ENCODE data around the gene CDH12. TPM values are rescaled to one million over a fixed set of nuclear protein-coding genes. Genes with fewer than 3 reads are reported as not detected.
"Not testable (repeated sequence)": the region's sequence is repeated elsewhere in the genome, so short reads cannot be mapped to it uniquely, and the experiment has no call there.

Gene CDH12
- total RNA-seq, 1 donor from 2014 or later, result 0.26 TPM

DNA sequence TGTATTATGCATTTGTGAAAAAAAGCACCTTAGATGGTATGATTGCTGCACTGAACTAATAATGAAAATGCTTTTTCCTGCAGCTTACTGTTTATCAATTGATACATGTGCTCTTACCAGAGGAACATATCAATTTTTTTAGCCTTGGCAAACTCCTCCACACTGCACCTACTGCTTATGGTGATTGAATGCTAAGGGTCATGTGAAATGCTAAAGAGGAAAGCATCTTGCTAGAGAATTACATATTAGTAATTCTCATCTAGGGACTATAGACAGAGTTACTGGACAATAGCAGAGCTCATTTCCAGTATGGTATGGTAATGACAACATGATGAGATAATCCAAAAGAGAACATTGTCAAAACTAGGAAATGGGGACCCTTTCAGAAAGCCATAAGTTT, 817.1 kb downstream of the CDH12 start:
- TF ChIP-seq, protein P1, sequence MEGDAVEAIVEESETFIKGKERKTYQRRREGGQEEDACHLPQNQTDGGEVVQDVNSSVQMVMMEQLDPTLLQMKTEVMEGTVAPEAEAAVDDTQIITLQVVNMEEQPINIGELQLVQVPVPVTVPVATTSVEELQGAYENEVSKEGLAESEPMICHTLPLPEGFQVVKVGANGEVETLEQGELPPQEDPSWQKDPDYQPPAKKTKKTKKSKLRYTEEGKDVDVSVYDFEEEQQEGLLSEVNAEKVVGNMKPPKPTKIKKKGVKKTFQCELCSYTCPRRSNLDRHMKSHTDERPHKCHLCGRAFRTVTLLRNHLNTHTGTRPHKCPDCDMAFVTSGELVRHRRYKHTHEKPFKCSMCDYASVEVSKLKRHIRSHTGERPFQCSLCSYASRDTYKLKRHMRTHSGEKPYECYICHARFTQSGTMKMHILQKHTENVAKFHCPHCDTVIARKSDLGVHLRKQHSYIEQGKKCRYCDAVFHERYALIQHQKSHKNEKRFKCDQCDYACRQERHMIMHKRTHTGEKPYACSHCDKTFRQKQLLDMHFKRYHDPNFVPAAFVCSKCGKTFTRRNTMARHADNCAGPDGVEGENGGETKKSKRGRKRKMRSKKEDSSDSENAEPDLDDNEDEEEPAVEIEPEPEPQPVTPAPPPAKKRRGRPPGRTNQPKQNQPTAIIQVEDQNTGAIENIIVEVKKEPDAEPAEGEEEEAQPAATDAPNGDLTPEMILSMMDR (IDR thresholded peaks at IDR 0.05; ENCODE audit: unreplicated experiment), result no peak
- H3K27ac Mint-ChIP-seq (ENCODE audit: unreplicated experiment), result no peak overlapping the region

DNA sequence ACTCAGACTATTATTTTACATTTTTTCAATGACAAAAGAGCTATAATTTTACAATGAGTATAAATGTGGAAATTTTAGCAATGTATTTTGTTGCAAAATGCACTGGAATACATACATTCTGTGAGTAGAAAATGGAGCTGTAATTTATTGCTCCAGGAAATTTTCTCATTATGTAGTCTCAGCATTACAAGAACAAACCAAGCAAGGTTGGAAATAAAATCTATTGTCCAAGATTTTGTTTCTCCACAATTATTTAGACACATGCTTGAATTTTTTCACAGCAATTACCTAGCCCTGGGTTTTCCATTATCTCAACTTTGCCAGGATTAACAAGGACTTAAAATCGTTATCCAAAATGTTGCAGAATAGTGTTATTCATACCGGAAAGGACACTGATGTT, 820.1 kb downstream of the CDH12 start:
- DNase-seq (ENCODE audit: low spot score), result no peak
- Mint-ChIP-seq H3K9me3 (ENCODE audit: unreplicated experiment) (no peaks in the 10 kb centered on the region), H3K36me3 (ENCODE audit: low read depth, unreplicated experiment) (no peaks in the 10 kb centered on the region), H3K27ac (ENCODE audit: unreplicated experiment) (no peak overlapping the region), H3K27me3 (ENCODE audit: unreplicated experiment) (no peaks in the 10 kb centered on the region), H3K4me1 (ENCODE audit: unreplicated experiment) (no peaks in the 10 kb centered on the region), H3K4me3 (ENCODE audit: unreplicated experiment) (no peak overlapping the region)
- TF ChIP-seq, protein P1 (IDR thresholded peaks at IDR 0.05; ENCODE audit: unreplicated experiment), result no peak

More for the DNA sequence above, 817.1 kb downstream of the CDH12 start:
- Mint-ChIP-seq H3K36me3 (ENCODE audit: low read depth, unreplicated experiment) (no peaks in the 10 kb centered on the region), H3K9me3 (ENCODE audit: unreplicated experiment) (no peaks in the 10 kb centered on the region), H3K4me1 (ENCODE audit: unreplicated experiment) (no peaks in the 10 kb centered on the region), H3K4me3 (ENCODE audit: unreplicated experiment) (no peak overlapping the region), H3K27me3 (ENCODE audit: unreplicated experiment) (no peaks in the 10 kb centered on the region)
- DNase-seq (ENCODE audit: low spot score), result no peak

DNA sequence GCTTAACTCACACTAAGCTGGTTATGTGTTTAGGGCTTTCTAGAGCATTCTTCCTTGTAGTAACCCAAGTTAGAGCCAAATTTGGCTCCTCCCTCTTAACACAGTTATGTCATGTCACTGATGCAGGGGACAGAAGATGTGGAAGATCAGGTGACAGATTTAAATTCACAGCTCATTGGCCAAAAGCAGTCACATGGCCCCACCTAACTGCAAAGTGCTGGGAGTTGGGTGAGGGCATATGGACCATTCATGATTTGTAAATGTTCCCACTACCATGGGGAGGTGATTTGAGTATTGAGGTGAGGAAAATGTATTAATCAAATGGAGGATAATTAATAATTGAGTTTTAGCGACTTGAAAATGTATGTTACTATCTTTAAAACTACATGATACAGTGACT, 829.4 kb downstream of the CDH12 start:
- no peaks in the 10 kb centered on the region for H3K9me3 Mint-ChIP-seq (ENCODE audit: unreplicated experiment)
- no peaks in the 10 kb centered on the region for H3K27me3 Mint-ChIP-seq (ENCODE audit: unreplicated experiment)
- H3K27ac Mint-ChIP-seq (ENCODE audit: unreplicated experiment), result no peak overlapping the region
- H3K4me3 Mint-ChIP-seq (ENCODE audit: unreplicated experiment), result no peak overlapping the region
- no peaks in the 10 kb centered on the region for H3K4me1 Mint-ChIP-seq (ENCODE audit: unreplicated experiment)
- no peak for DNase-seq (ENCODE audit: low spot score)
- TF ChIP-seq, protein P1 (IDR thresholded peaks at IDR 0.05; ENCODE audit: unreplicated experiment), result no peak
- no peaks in the 10 kb centered on the region for H3K36me3 Mint-ChIP-seq (ENCODE audit: low read depth, unreplicated experiment)

DNA sequence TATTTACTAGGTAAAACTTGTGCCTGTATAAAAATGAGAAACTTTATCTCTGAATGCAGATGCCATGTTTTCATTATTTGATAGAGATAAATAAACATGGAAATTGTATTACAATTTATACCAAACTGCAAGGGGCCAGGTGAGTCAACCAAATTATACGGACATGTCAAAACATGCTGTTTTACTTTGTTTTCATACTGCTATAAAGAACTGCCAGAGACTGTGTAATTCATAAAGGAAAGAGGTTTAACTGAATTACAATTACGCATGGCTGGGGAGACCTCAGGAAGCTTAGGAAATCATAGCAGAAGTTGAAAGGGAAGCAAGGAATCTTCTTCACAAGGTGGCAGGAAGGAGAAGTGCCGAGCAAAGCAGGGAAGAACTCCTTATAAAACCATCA, 840.3 kb downstream of the CDH12 start:
- H3K27ac Mint-ChIP-seq (ENCODE audit: unreplicated experiment); H3K9me3 Mint-ChIP-seq (ENCODE audit: unreplicated experiment); H3K36me3 Mint-ChIP-seq (ENCODE audit: low read depth, unreplicated experiment); H3K4me3 Mint-ChIP-seq (ENCODE audit: unreplicated experiment); H3K27me3 Mint-ChIP-seq (ENCODE audit: unreplicated experiment); DNase-seq (ENCODE audit: low spot score); H3K4me1 Mint-ChIP-seq (ENCODE audit: unreplicated experiment): not testable (repeated sequence)

DNA sequence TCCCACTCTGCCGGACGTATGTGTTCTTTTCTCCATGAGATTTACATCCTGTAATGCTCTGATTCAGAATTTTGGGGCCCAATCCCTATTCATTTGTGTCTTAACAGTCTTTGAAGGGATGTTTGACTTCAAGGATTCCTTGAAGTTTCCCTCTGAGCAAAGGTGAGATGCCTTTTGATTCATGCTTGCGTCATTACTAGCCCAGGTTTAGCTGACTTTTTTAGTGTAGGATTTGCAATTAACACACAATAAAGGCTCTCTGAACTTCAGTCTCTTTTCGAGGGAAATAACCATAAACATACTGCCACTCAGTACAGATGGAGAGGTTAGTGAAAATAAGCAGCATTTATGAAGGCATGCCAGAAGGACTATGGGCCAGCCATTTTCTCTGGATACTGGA, 842.3 kb downstream of the CDH12 start:
- H3K36me3 Mint-ChIP-seq (ENCODE audit: low read depth, unreplicated experiment); DNase-seq (ENCODE audit: low spot score); H3K9me3 Mint-ChIP-seq (ENCODE audit: unreplicated experiment); H3K4me3 Mint-ChIP-seq (ENCODE audit: unreplicated experiment); H3K27ac Mint-ChIP-seq (ENCODE audit: unreplicated experiment); H3K4me1 Mint-ChIP-seq (ENCODE audit: unreplicated experiment); H3K27me3 Mint-ChIP-seq (ENCODE audit: unreplicated experiment): not testable (repeated sequence)

DNA sequence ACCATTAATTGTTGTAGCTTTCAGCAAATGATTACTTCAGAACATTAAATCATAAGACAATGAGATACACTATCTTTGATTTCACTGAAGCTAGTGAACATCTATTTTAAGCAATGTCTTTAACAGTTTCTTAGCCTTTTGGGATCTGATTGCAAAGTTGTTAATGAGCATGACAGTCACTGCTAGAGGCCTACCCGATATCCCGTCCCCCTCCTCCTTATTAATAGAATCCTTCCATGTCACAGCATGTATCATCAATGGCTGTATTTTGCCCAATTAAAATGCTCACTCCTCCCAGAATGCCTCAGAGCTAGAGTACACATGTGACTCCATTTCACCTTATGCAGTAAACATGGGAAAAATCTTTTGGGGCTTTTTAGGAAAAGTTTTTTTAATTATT, 852.0 kb downstream of the CDH12 start:
- H3K36me3 Mint-ChIP-seq (ENCODE audit: low read depth, unreplicated experiment); H3K27ac Mint-ChIP-seq (ENCODE audit: unreplicated experiment); H3K27me3 Mint-ChIP-seq (ENCODE audit: unreplicated experiment); H3K4me3 Mint-ChIP-seq (ENCODE audit: unreplicated experiment); H3K9me3 Mint-ChIP-seq (ENCODE audit: unreplicated experiment); DNase-seq (ENCODE audit: low spot score); H3K4me1 Mint-ChIP-seq (ENCODE audit: unreplicated experiment): not testable (repeated sequence)

DNA sequence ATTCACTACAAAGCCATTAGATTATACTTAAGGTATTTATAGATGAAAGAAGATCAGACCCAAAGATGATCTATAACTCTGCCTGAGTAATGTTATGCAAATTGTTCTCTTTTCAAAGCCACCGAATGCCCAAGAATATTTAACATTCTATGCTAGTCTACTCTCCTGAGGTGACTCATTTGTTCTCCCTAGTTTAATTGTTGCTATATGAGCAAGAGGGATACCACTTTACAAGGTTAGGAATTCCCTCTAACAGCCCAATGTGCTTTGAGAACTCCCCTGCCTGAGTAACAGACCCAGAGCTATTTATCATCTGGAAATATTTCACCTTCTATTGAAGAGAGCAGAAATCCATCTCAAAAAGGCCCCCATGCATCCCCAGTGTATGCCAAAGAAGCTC, 867.3 kb downstream of the CDH12 start:
- H3K27me3 Mint-ChIP-seq (ENCODE audit: unreplicated experiment); H3K4me1 Mint-ChIP-seq (ENCODE audit: unreplicated experiment); DNase-seq (ENCODE audit: low spot score); H3K27ac Mint-ChIP-seq (ENCODE audit: unreplicated experiment); H3K9me3 Mint-ChIP-seq (ENCODE audit: unreplicated experiment); H3K4me3 Mint-ChIP-seq (ENCODE audit: unreplicated experiment); H3K36me3 Mint-ChIP-seq (ENCODE audit: low read depth, unreplicated experiment): not testable (repeated sequence)

DNA sequence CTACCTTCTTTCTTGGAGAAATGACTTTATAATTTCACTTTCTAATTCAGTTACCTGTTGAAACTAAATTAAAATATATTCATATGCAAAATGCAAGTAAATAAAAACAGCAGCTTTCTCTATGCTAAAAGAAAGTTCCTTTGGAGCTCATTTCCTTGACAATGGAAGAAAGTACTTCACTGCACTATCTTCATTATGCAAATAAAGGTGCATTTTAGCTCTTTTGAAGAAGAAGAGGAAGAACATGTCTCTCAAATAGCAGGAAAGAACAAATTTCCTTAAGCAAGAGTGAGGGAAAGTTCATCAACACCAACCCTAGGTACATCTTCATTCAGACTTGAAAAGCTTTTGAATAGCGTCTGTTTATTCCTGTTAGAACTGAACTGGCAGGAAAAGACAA, 901.6 kb downstream of the CDH12 start:
- not testable (repeated sequence) for DNase-seq (ENCODE audit: low spot score); H3K27me3 Mint-ChIP-seq (ENCODE audit: unreplicated experiment); H3K27ac Mint-ChIP-seq (ENCODE audit: unreplicated experiment); H3K9me3 Mint-ChIP-seq (ENCODE audit: unreplicated experiment); H3K4me3 Mint-ChIP-seq (ENCODE audit: unreplicated experiment); H3K4me1 Mint-ChIP-seq (ENCODE audit: unreplicated experiment); H3K36me3 Mint-ChIP-seq (ENCODE audit: low read depth, unreplicated experiment)

Data from endothelial cell (in vitro differentiated cells).